Measurements from ENCODE around the gene STMP1. TPM values are rescaled to one million over a fixed set of nuclear protein-coding genes. Genes with fewer than 3 reads are reported as not detected.

The STMP1 gene
- total and polyA plus RNA-seq, 12 donors: 25.7 to 35.6 (median 27.7) TPM

DNA sequence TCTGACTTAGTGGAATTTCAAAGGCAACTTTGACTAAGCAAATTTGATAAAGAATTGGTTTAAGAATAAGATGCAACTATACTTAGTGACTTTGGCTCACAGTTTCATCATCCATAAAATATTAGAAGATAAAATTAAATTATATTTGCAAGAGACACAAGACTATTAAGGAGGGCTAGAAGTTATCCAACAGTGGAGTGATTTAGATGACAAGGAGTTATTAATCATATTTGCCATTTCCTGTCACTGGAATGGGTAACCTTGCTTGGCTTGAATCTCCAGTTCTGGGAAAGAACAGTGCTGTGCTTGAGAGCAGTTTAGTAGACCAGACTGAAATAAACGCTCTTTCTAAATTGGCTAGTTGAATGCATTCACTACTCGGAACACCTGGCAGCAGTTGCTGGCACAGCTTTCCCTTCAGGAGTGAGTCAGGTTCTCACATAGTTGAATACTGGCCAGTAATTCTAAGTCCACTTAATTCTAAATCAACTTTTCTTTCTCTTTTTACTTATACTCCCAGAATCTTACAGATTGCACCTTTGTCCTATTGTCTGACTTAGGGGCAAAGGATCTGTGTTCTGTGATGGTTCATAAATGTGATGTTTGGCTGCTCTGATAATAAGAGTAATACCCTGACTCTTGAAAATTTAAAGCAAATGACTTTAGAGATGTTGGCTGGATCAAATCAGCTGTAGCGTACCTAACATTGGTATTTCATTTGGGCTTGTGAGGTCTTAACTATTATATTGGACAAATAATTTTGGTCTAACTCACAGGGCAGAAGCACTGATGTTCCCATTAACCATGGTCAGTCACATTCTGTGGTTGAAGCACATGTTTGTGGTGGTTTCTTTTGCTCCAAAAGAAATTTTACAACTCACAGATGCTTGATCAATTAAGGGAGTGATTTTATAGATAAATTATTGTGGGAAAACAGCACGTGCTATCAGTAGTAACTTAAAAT, 16.6 kb downstream of the STMP1 start:
- WGBS, 2 donors: 63 to 68% methylated on average over 4 of the region's 4 CpGs
- H3K36me3 ChIP-seq: peaks cover 0 to 68% (median 6%) of the 10 kb centered on the region in 9 donors
- H3K4me1 ChIP-seq: peaks cover 5 to 57% (median 32%) of the 10 kb centered on the region in 9 donors
- peak overlapping the region in 4 of 10 donors; percentile 2 to 54 (median 19) for H3K27ac ChIP-seq
- H3K27me3 ChIP-seq: no peaks in the 10 kb centered on the region
- TF ChIP-seq, protein P1, sequence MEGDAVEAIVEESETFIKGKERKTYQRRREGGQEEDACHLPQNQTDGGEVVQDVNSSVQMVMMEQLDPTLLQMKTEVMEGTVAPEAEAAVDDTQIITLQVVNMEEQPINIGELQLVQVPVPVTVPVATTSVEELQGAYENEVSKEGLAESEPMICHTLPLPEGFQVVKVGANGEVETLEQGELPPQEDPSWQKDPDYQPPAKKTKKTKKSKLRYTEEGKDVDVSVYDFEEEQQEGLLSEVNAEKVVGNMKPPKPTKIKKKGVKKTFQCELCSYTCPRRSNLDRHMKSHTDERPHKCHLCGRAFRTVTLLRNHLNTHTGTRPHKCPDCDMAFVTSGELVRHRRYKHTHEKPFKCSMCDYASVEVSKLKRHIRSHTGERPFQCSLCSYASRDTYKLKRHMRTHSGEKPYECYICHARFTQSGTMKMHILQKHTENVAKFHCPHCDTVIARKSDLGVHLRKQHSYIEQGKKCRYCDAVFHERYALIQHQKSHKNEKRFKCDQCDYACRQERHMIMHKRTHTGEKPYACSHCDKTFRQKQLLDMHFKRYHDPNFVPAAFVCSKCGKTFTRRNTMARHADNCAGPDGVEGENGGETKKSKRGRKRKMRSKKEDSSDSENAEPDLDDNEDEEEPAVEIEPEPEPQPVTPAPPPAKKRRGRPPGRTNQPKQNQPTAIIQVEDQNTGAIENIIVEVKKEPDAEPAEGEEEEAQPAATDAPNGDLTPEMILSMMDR (IDR thresholded peaks at IDR 0.05): no peak
- peak; percentile 31 to 80 (median 50) for ATAC-seq
- DNase-seq: peak; percentile 29 to 34
- intact Hi-C loops (cut with DNase I): loop anchor here in 2 of 10 donors (10.0 kb wide), 3 partner anchors 76 to 336 kb away; no protein-coding TSS in a partner anchor
- H3K4me3 ChIP-seq: no peak overlapping the region
- H3K9me3 ChIP-seq: no peaks in the 10 kb centered on the region

DNA sequence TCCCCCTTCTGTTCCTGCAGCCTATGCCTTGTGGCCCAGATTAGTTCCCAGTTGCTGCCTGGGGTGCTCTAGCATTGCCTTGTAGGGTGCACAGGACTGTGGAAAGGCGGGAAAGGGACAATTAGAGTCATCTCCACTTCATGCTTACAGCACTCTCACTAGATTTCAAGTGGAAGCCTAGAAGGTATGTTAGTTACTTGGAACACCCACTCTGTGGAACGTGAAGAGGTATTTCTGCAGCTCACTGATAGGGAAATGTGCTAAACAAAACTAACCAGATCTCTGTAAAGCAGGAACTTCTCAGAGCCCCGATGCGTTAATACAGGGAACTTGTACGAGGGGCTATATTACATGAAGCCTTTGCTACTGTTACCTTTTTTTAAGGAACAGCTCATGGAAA, 19.4 kb downstream of the STMP1 start:
- ATAC-seq (peak in 6 of 8 donors; percentile 18 to 43 (median 28)), DNase-seq (no peak)
- Histone ChIP-seq H3K27ac (peak overlapping the region in 8 of 10 donors; percentile 20 to 80 (median 66)), H3K4me1 (peaks cover 5 to 57% (median 35%) of the 10 kb centered on the region in 9 donors), H3K36me3 (peaks cover 0 to 51% (median 0%) of the 10 kb centered on the region in 9 donors), H3K4me3 (no peak overlapping the region), H3K9me3 (no peaks in the 10 kb centered on the region), H3K27me3 (no peaks in the 10 kb centered on the region)
- TF ChIP-seq, protein P1 (IDR thresholded peaks at IDR 0.05): no peak
- intact Hi-C loops (cut with DNase I): no loop called here
- 43 to 56% methylated on average over 5 of the region's 5 CpGs for WGBS, 2 donors

DNA sequence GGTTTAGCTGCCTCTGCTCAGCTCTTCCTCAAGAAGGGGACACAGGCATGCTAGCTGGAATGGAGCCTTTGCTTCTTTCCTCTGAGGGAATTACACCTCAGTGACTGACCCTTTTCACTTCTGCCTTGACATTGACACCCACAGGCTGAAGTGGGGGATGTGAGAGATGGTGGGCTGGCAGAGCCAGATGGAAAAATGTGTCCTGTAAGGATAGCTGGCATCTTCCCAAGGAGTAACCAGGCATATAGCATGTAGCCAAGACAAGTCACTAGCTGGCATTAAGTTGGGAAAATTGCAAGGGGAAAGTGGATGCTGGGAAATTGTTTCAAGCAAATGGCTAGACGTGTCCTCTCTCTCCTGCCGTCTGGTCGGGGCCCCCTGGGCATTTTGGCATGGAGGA, 19.9 kb downstream of the STMP1 start:
- Histone ChIP-seq H3K27ac (peak overlapping the region in 8 of 10 donors; percentile 20 to 80 (median 66)), H3K4me3 (no peak overlapping the region), H3K27me3 (no peaks in the 10 kb centered on the region), H3K36me3 (peaks cover 0 to 47% (median 0%) of the 10 kb centered on the region in 9 donors), H3K4me1 (peaks cover 5 to 55% (median 35%) of the 10 kb centered on the region in 9 donors), H3K9me3 (no peaks in the 10 kb centered on the region)
- no peak for DNase-seq
- WGBS, 2 donors: 59 to 70% methylated on average over 3 of the region's 3 CpGs
- intact Hi-C loops (cut with DNase I): no loop called here
- TF ChIP-seq, protein P1 (IDR thresholded peaks at IDR 0.05): no peak
- peak in 7 of 8 donors; percentile 26 to 79 (median 73) for ATAC-seq

DNA sequence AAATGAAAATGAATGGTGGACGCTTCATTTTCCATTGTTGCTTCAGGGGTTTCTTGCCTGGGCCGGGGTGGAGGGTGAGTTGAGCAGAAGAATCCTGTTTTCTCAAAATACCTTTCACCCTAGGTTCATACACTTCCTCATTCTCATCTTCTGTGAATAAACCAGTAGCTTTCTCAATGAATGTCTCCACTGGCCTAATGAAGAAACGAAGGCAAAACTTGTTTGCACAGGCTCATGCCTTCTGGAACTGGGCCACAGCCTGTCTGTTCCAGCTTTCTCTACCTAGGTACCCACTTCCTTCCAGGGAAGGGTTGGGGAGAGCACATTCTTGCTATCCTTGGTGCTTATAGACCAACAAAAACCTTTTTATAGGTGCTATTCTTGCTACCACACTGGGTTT, 21.3 kb downstream of the STMP1 start:
- TF ChIP-seq, protein P1 (IDR thresholded peaks at IDR 0.05): no peak
- WGBS, 2 donors: 86 to 88% methylated on average over 3 of the region's 3 CpGs
- intact Hi-C loops (cut with DNase I): no loop called here
- H3K4me1 ChIP-seq: peaks cover 4 to 45% (median 29%) of the 10 kb centered on the region in 9 donors
- DNase-seq: no peak
- peaks cover 0 to 35% (median 0%) of the 10 kb centered on the region in 9 donors for H3K36me3 ChIP-seq
- H3K27me3 ChIP-seq: no peaks in the 10 kb centered on the region
- no peak for ATAC-seq
- no peak overlapping the region for H3K4me3 ChIP-seq
- H3K27ac ChIP-seq: peak overlapping the region in 2 of 10 donors; percentile 24 to 64
- no peaks in the 10 kb centered on the region for H3K9me3 ChIP-seq

All from heart right ventricle (tissue), 16 donors.